ENCODE results near the gene KY.

GRCh38 chr3:134645515-134645914, 5.3 kb downstream of the KY start:
- TF ChIP-seq, protein P1, sequence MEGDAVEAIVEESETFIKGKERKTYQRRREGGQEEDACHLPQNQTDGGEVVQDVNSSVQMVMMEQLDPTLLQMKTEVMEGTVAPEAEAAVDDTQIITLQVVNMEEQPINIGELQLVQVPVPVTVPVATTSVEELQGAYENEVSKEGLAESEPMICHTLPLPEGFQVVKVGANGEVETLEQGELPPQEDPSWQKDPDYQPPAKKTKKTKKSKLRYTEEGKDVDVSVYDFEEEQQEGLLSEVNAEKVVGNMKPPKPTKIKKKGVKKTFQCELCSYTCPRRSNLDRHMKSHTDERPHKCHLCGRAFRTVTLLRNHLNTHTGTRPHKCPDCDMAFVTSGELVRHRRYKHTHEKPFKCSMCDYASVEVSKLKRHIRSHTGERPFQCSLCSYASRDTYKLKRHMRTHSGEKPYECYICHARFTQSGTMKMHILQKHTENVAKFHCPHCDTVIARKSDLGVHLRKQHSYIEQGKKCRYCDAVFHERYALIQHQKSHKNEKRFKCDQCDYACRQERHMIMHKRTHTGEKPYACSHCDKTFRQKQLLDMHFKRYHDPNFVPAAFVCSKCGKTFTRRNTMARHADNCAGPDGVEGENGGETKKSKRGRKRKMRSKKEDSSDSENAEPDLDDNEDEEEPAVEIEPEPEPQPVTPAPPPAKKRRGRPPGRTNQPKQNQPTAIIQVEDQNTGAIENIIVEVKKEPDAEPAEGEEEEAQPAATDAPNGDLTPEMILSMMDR (IDR thresholded peaks at IDR 0.05) = no peak
- TF ChIP-seq EZH2 (IDR thresholded peaks at IDR 0.05; ENCODE audit: borderline replicate concordance, insufficient read depth, low read depth, low read length, poor library complexity, severe bottlenecking) = no peak

Data from B cell (primary cell).